ENCODE results near the gene ZMIZ2. TPM values are rescaled to one million over a fixed set of nuclear protein-coding genes. Genes with fewer than 3 reads are reported as not detected.

Gene ZMIZ2
- total and polyA plus RNA-seq, 2 experiments from 2014 or later = 15.5 to 46.1 TPM

GRCh38 chr7:44709011-44709915 lies 39.4 kb upstream of the ZMIZ2 start:
- Mint-ChIP-seq H3K36me3 (ENCODE audit: low read depth) (peaks cover 17% of the 10 kb centered on the region), H3K4me3 (no peak overlapping the region), H3K27me3 (ENCODE audit: insufficient read depth, low read depth, poor library complexity) (peaks cover 17% of the 10 kb centered on the region), H3K9me3 (no peaks in the 10 kb centered on the region; the same call in 1 of the 3 replicates), H3K27ac (no peak overlapping the region), H3K4me1 (peaks cover 3% of the 10 kb centered on the region; the same call in 2 of the 3 replicates)
- Histone ChIP-seq H3K79me2 (replicated peaks; ENCODE audit: insufficient read depth) (no peaks in the 10 kb centered on the region), H3K27ac (ENCODE audit: low read depth) (no peak overlapping the region), H3K36me3 (ENCODE audit: insufficient read depth) (no peaks in the 10 kb centered on the region), H2AFZ (no peak overlapping the region), H4K20me1 (replicated peaks; ENCODE audit: insufficient read depth) (no peaks in the 10 kb centered on the region; the same call in 1 of the 2 replicates), H3K9me2 (ENCODE audit: insufficient read depth) (no peaks in the 10 kb centered on the region), H3K4me2 (no peak overlapping the region), H3K4me1 (ENCODE audit: insufficient read depth) (no peaks in the 10 kb centered on the region), H3F3A (replicated peaks; ENCODE audit: low read depth) (no peaks in the 10 kb centered on the region), H3K27me3 (ENCODE audit: insufficient read depth) (no peaks in the 10 kb centered on the region), H3K4me3 (no peak overlapping the region)
- no peak for DNase-seq (ENCODE audit: low spot score)
- no peak; the same call in 2 of the 3 replicates for ATAC-seq
- TF ChIP-seq POLR2AphosphoS5 (IDR thresholded peaks at IDR 0.05; ENCODE audit: low read depth) = no peak
- TF ChIP-seq ZNF462 (CRISPR knock-in tag; IDR thresholded peaks at IDR 0.05) = no peak
- TF ChIP-seq STAT1 (IDR thresholded peaks at IDR 0.05; ENCODE audit: unreplicated experiment) = no peak
- no peak for TF ChIP-seq JUNB (IDR thresholded peaks at IDR 0.05; ENCODE audit: unreplicated experiment)
- no peak for TF ChIP-seq CTCF (conservative IDR thresholded peaks at IDR 0.05; ENCODE audit: low read depth in 2 of 2)
- no peak for TF ChIP-seq EZH2phosphoT487 (IDR thresholded peaks at IDR 0.05; ENCODE audit: unreplicated experiment)
- no peak for TF ChIP-seq ZNF331 (CRISPR knock-in tag; IDR thresholded peaks at IDR 0.05; ENCODE audit: low read depth)
- TF ChIP-seq NANOG (IDR thresholded peaks at IDR 0.05; ENCODE audit: borderline replicate concordance) = no peak
- no peak for TF ChIP-seq ZNF114 (CRISPR knock-in tag; IDR thresholded peaks at IDR 0.05)
- no peak for TF ChIP-seq CREB1 (CRISPR knock-in tag; IDR thresholded peaks at IDR 0.05; ENCODE audit: low read depth)
- no peak for TF ChIP-seq ETS1 (IDR thresholded peaks at IDR 0.05)

Data from GM23338 (cell line).